Gastroesophageal sphincter (tissue), 3 donors: ENCODE data around the gene PTPRD.

Experiments used
- CTCF ChIP-seq, 4 experiments: fragments of 200-600 bp in 2 of 4; fragments of 450-650 bp in 2 of 4; sonication (generic) in 1 of 4; IDR thresholded peaks; one replicate each; pipeline ENCODE4 v1.5.1; 2017 to 2019; ENCODE audit warnings: antibody characterized with exemption in 4 of 4, mild to moderate bottlenecking in 2 of 4, moderate library complexity in 2 of 4
- EP300 ChIP-seq: sonication (generic); formaldehyde crosslinking; IDR thresholded peaks from one replicate; pipeline ENCODE4 v1.6.1; 2017; ENCODE audit warnings: antibody characterized with exemption, mild to moderate bottlenecking
- POLR2A ChIP-seq, 2 donors: fragments of 450-650 bp; IDR thresholded peaks; one replicate each; pipeline ENCODE4 v1.6.1; 2017; ENCODE audit warnings: antibody characterized with exemption in 2 of 2, mild to moderate bottlenecking in 2 of 2, moderate library complexity in 1 of 2

DNA sequence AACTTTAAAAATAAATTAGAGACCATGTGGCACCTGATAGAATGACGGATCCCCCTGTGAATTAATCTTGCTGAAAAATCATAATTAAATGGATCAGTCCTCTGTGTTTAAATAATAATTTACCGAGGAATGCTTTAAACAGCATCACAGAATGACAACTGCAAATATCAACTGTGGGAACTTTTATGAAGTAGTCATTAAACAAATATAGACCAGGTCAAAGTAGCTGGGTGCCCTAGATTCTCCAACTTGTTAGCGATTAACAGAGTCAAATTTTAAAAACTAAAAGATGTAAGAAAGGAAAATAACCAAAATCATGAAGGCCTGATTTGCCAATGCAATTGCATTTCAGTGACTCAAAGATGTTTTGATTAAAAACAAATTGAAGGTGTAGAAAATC is 933.4 kb downstream of the PTPRD start:
- no peak for TF ChIP-seq POLR2A (IDR thresholded peaks at IDR 0.05)
- TF ChIP-seq EP300: no peak
- TF ChIP-seq CTCF (IDR thresholded peaks at IDR 0.05): no peak
